Pancreas (tissue), 10 donors: ENCODE data around the gene EDN1. TPM values are rescaled to one million over a fixed set of nuclear protein-coding genes. Genes with fewer than 3 reads are reported as not detected.

Source experiments
- ATAC-seq, 4 donors: fragments of 200-7000 bp; cut with Tn5 transposase; one replicate each; pipeline versions ENCODE4 v1.8.0 to v1.9.1; 2020; ENCODE audit warnings: mild to moderate bottlenecking in 4 of 4, moderate library complexity in 4 of 4
- DNase-seq, 6 donors: peaks; one replicate each; pipeline ENCODE4 v3.0.0-alpha.2; 2020
- FAIRE-seq: peaks from 2 replicates; lab custom pipeline; 2012; peaks lifted over from hg19 to GRCh38; lab: Jason Lieb, UNC
- H3K27ac ChIP-seq, 4 donors: fragments of 200-600 bp; sonication (generic); 1 replicate in 3 of 4; 2 replicates in 1 of 4; pipeline versions ENCODE4 v1.5.0 to v1.8.0; 2020
- H3K27me3 ChIP-seq, 4 donors: fragments of 200-600 bp; one replicate each; pipeline ENCODE4 v1.8.0; 2021
- H3K36me3 ChIP-seq, 3 donors: fragments of 200-600 bp; sonication (generic) in 1 of 3; one replicate each; pipeline versions ENCODE4 v1.5.0 to v1.8.0; 2020 to 2021
- H3K4me1 ChIP-seq, 3 donors: fragments of 200-600 bp; one replicate each; pipeline ENCODE4 v1.8.0; 2021
- H3K4me3 ChIP-seq, 4 donors: fragments of 200-600 bp; sonication (generic) in 2 of 4; one replicate each; pipeline versions ENCODE4 v1.5.0 to v1.8.0; 2020 to 2021
- H3K9me3 ChIP-seq, 4 donors: fragments of 200-600 bp; one replicate each; pipeline ENCODE4 v1.8.0; 2021
- WGBS, 2 donors: extraction: QIAGEN DNeasy Blood & Tissue Kit; methylation state at CpG; one replicate each; pipeline ENCODE4 v1.1.7; 2013; 5-methylcytosine and 5-hydroxymethylcytosine counted together
- intact Hi-C, 3 donors: fragments of 100-400 bp; cut with DNase I; formaldehyde crosslinking; loops; one replicate each; pipeline versions ENCODE4 v1.11.1 to v1.14.2; 2022
- polyA plus RNA-seq, 2 donors: library from polyadenylated mRNA; stranded (reverse); fragments of 200-250 nt; gene quantifications; one replicate each; pipeline ENCODE4 v1.2.3, GENCODE V29; 2013
- total RNA-seq, 6 donors: library from RNA; stranded (reverse); fragmentation: NEBNext Ultra II Directional in 4 of 6; extraction: Animal tissue kit (Norgen Biotek cat#: 25700) in 4 of 6; gene quantifications; one replicate each; pipeline versions ENCODE4 v1.2.1 to v1.2.4, GENCODE V29; 2021 to 2023
- TF ChIP-seq, protein P1 (sequence below), 4 donors: fragments of 200-600 bp; sonication (generic) in 3 of 4; IDR thresholded peaks; one replicate each; pipeline versions ENCODE4 v1.5.0 to v1.8.0; 2021; ENCODE audit warnings: antibody characterized with exemption in 4 of 4
- donor health status: healthy with polysubstance abuse.
- donor health status: DM: no; HTN: no; CAD: no; lungs with moderate emphysema.
- donor health status: DM: no; HTN: no; CAD: no.
- donor health status: control.
- donor health status: control.
- donor health status: Bipolar disorder and iron deficiency.
- donor health status: DM: yes; HTN: yes; CAD: no.
- donor health status: DM: no; HTN: no; CAD: no.
- donor health status: DM: no; HTN: no; CAD: no.
- donor health status: DM: yes; HTN: yes; CAD: no.

EDN1 gene
- total RNA-seq = 10 to 100 TPM in 2 of 6 donors, 1 to 10 TPM in 4; 2.4 to 16.0 (median 3.8) TPM
- 1 to 10 TPM; 5.9 to 7.3 TPM for polyA plus RNA-seq

DNA sequence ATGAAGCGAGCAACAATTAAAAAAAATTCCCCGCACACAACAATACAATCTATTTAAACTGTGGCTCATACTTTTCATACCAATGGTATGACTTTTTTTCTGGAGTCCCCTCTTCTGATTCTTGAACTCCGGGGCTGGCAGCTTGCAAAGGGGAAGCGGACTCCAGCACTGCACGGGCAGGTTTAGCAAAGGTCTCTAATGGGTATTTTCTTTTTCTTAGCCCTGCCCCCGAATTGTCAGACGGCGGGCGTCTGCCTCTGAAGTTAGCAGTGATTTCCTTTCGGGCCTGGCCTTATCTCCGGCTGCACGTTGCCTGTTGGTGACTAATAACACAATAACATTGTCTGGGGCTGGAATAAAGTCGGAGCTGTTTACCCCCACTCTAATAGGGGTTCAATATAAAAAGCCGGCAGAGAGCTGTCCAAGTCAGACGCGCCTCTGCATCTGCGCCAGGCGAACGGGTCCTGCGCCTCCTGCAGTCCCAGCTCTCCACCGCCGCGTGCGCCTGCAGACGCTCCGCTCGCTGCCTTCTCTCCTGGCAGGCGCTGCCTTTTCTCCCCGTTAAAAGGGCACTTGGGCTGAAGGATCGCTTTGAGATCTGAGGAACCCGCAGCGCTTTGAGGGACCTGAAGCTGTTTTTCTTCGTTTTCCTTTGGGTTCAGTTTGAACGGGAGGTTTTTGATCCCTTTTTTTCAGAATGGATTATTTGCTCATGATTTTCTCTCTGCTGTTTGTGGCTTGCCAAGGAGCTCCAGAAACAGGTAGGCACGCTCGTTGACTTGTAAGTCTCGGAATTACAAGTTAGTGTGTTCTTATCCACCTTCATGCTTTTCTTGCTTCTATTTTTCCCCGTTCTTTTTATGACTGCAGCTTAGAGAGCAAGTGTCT, at the start of gene EDN1:
Gene EDN1, plus strand, starts transcription at position 429 of the 888 bp plus-strand sequence. Its CDS starts 269 bp downstream, at position 698.
- Histone ChIP-seq H3K27me3 (no peaks in the 10 kb centered on the region), H3K4me1 (peaks cover 0 to 11% (median 0%) of the 10 kb centered on the region in 3 donors), H3K4me3 (peak within 1 kb of the TSS; percentile 7 to 51 (median 24)), H3K27ac (peak within 1 kb of the TSS; percentile 6 to 78 (median 54)), H3K9me3 (no peaks in the 10 kb centered on the region), H3K36me3 (no peaks in the 10 kb centered on the region)
- TF ChIP-seq, protein P1, sequence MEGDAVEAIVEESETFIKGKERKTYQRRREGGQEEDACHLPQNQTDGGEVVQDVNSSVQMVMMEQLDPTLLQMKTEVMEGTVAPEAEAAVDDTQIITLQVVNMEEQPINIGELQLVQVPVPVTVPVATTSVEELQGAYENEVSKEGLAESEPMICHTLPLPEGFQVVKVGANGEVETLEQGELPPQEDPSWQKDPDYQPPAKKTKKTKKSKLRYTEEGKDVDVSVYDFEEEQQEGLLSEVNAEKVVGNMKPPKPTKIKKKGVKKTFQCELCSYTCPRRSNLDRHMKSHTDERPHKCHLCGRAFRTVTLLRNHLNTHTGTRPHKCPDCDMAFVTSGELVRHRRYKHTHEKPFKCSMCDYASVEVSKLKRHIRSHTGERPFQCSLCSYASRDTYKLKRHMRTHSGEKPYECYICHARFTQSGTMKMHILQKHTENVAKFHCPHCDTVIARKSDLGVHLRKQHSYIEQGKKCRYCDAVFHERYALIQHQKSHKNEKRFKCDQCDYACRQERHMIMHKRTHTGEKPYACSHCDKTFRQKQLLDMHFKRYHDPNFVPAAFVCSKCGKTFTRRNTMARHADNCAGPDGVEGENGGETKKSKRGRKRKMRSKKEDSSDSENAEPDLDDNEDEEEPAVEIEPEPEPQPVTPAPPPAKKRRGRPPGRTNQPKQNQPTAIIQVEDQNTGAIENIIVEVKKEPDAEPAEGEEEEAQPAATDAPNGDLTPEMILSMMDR (IDR thresholded peaks at IDR 0.05) = peak in 3 of 4 donors; percentile 37 to 44 (median 41)
- DNase-seq (peak; percentile 62 to 88 (median 77)), ATAC-seq (peak; percentile 78 to 87 (median 84)), FAIRE-seq (no peak)
- 1% methylated on average over 38 of the region's 38 CpGs for WGBS, 2 donors
- intact Hi-C loops = loop anchor here in 2 of 3 donors (5.0 to 10.0 kb wide), 3 partner anchors 215 to 312 kb away; no protein-coding TSS in a partner anchor

DNA sequence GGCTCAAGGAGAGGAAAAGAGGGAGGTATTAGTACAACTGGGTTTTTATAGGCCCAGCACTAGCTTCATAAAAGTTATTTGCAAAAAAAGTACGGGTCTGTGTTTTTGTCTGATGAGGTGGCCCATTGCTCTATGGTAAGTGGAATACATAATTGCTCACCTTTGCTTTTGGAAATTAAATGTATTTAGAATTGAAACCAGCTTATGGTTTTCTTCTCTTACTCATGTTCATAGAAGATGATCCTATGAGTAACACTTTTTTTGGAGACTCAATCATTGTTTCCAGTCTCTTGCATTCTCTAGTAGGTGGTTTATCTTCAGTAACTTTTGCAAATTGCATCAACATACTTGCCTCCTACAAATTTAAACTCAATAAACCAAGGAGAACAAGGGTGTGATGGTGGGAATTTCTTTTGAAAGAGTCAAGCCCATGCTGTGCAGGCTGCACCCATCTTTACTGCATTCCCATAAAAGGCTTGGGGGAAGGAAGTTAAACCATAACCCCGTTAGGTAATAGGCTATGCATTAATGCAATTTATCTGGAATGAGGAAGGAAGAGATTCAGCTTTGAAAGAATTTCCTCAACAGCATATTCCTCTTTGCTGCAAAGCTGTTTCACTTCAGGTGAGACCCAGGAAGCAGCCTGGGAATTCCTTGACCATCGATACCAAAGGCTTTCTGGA, 48.5 kb upstream of the EDN1 start:
- no peak overlapping the region for H3K4me3 ChIP-seq
- WGBS, 2 donors = 74 to 77% methylated on average over 3 of the region's 3 CpGs
- H3K9me3 ChIP-seq = no peaks in the 10 kb centered on the region
- H3K27me3 ChIP-seq = no peaks in the 10 kb centered on the region
- no peaks in the 10 kb centered on the region for H3K4me1 ChIP-seq
- peak in 1 of 4 donors; percentile 44 for ATAC-seq
- H3K36me3 ChIP-seq = no peaks in the 10 kb centered on the region
- no peak for FAIRE-seq
- DNase-seq = no peak
- no peak overlapping the region for H3K27ac ChIP-seq
- intact Hi-C loops = no loop called here
- TF ChIP-seq, protein P1 (IDR thresholded peaks at IDR 0.05) = no peak

DNA sequence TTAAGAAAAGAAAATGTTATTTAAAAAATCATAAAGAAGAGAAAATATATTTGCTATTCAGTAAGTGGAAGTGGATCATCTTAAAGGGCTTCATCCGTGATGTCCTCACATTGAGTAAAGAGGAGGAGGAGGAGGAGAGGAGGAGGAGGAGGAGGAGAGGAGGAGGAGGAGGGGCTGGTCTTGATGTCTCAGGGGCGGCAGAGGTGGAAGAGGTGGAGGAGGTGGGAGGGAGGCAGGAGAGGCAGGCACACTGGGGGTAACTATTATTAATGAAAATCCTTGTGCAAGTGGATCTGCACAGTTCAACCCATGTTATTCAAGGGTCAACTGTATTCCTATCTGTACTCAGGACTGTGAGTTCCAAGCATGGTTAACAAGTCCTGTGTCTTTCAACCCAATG, 47.0 kb upstream of the EDN1 start:
- no peak for ATAC-seq
- no peak for FAIRE-seq
- no peaks in the 10 kb centered on the region for H3K4me1 ChIP-seq
- intact Hi-C loops = no loop called here
- WGBS, 2 donors = 87 to 90% methylated on average over 2 of the region's 2 CpGs
- H3K4me3 ChIP-seq = no peak overlapping the region
- no peak overlapping the region for H3K27ac ChIP-seq
- no peaks in the 10 kb centered on the region for H3K9me3 ChIP-seq
- H3K27me3 ChIP-seq = no peaks in the 10 kb centered on the region
- TF ChIP-seq, protein P1 (IDR thresholded peaks at IDR 0.05) = no peak
- no peaks in the 10 kb centered on the region for H3K36me3 ChIP-seq
- DNase-seq = no peak

DNA sequence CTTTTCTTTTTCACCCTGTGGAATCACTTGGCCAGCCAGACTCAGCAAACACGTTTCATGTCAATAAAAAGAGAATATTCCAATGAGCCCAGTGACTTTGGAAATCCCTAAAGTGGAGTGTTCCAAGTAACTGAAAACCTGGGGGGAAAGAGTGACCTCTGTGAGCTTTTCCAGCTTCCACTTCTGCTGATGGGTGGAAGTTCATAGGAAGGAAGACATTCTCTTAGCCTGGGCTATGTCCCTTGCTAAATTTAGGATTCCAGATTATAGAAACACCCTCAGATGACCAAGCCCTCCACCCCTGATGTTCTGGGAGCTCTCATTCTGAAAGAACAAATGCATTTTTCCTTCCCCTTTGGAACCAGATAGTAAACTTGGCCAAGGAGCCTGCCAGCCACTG, 44.8 kb upstream of the EDN1 start:
- H3K4me1 ChIP-seq = no peaks in the 10 kb centered on the region
- H3K36me3 ChIP-seq = no peaks in the 10 kb centered on the region
- no peaks in the 10 kb centered on the region for H3K9me3 ChIP-seq
- no peak overlapping the region for H3K27ac ChIP-seq
- no peak for DNase-seq
- FAIRE-seq = no peak
- ATAC-seq = no peak
- no peak overlapping the region for H3K4me3 ChIP-seq
- intact Hi-C loops = no loop called here
- WGBS, 2 donors = 64 to 86% methylated on average over 1 of the region's 1 CpG
- no peaks in the 10 kb centered on the region for H3K27me3 ChIP-seq
- TF ChIP-seq, protein P1 (IDR thresholded peaks at IDR 0.05) = no peak
